Measurements from ENCODE around the gene TAS1R2.

The TAS1R2 gene

GRCh38 chr1:18879791-18880309 is 20.4 kb upstream of the TAS1R2 start:
- no peak overlapping the region for H3K4me3 ChIP-seq (ENCODE audit: low read depth, low read length)
- TF ChIP-seq CTCF (IDR thresholded peaks at IDR 0.05; ENCODE audit: control insufficient read depth, extremely low read depth, insufficient read depth) = no peak
- no peak for DNase-seq (ENCODE audit: low read depth)

GRCh38 chr1:18879215-18879790 is 19.8 kb upstream of the TAS1R2 start:
- DNase-seq (ENCODE audit: low read depth) = no peak
- TF ChIP-seq CTCF (IDR thresholded peaks at IDR 0.05; ENCODE audit: control insufficient read depth, extremely low read depth, insufficient read depth) = no peak
- no peak overlapping the region for H3K4me3 ChIP-seq (ENCODE audit: low read depth, low read length)

- H3K4me3 ChIP-seq (ENCODE audit: low read depth, low read length) = no peak overlapping the region
- no peak for TF ChIP-seq CTCF (IDR thresholded peaks at IDR 0.05; ENCODE audit: control insufficient read depth, extremely low read depth, insufficient read depth)
Observed at GRCh38 chr1:18878538-18879214, 19.2 kb upstream of the TAS1R2 start.

GRCh38 chr1:18877282-18877681 is 17.8 kb upstream of the TAS1R2 start:
- no peak for DNase-seq (ENCODE audit: low read depth)
- TF ChIP-seq CTCF (IDR thresholded peaks at IDR 0.05; ENCODE audit: control insufficient read depth, extremely low read depth, insufficient read depth) = no peak
- no peak overlapping the region for H3K4me3 ChIP-seq (ENCODE audit: low read depth, low read length)

More at GRCh38 chr1:18878538-18879214, 19.2 kb upstream of the TAS1R2 start:
- DNase-seq (ENCODE audit: low read depth) = no peak

GRCh38 chr1:18876210-18876609 is 16.8 kb upstream of the TAS1R2 start:
- no peak for TF ChIP-seq CTCF (IDR thresholded peaks at IDR 0.05; ENCODE audit: control insufficient read depth, extremely low read depth, insufficient read depth)
- H3K4me3 ChIP-seq (ENCODE audit: low read depth, low read length) = no peak overlapping the region
- no peak for DNase-seq (ENCODE audit: low read depth)

GRCh38 chr1:18875796-18876128 is 16.3 kb upstream of the TAS1R2 start:
- H3K4me3 ChIP-seq (ENCODE audit: low read depth, low read length) = no peak overlapping the region
- no peak for TF ChIP-seq CTCF (IDR thresholded peaks at IDR 0.05; ENCODE audit: control insufficient read depth, extremely low read depth, insufficient read depth)

More at GRCh38 chr1:18875796-18876128, 16.3 kb upstream of the TAS1R2 start:
- no peak for DNase-seq (ENCODE audit: low read depth)
